ENCODE data around the gene THSD4.

The THSD4 gene

GRCh38 chr15:71748293-71748718 lies 633.0 kb downstream of the THSD4 start:
- H3K4me3 ChIP-seq (ENCODE audit: low read depth, low read length), result no peak overlapping the region

GRCh38 chr15:71749500-71749899 lies 634.2 kb downstream of the THSD4 start:
- TF ChIP-seq CTCF (IDR thresholded peaks at IDR 0.05; ENCODE audit: control insufficient read depth, extremely low read depth, insufficient read depth), result no peak
- H3K4me3 ChIP-seq (ENCODE audit: low read depth, low read length), result no peak overlapping the region
- DNase-seq (ENCODE audit: low read depth), result no peak

More at GRCh38 chr15:71748293-71748718, 633.0 kb downstream of the THSD4 start:
- TF ChIP-seq CTCF (IDR thresholded peaks at IDR 0.05; ENCODE audit: control insufficient read depth, extremely low read depth, insufficient read depth), result no peak
- no peak for DNase-seq (ENCODE audit: low read depth)

- no peak for DNase-seq (ENCODE audit: low read depth)
- no peak for TF ChIP-seq CTCF (IDR thresholded peaks at IDR 0.05; ENCODE audit: control insufficient read depth, extremely low read depth, insufficient read depth)
- no peak overlapping the region for H3K4me3 ChIP-seq (ENCODE audit: low read depth, low read length)
Measured at GRCh38 chr15:71752128-71752527, 636.9 kb downstream of the THSD4 start.

GRCh38 chr15:71752604-71753289 lies 637.5 kb downstream of the THSD4 start:
- peak; percentile 75 for DNase-seq (ENCODE audit: low read depth)
- peak; percentile 55 for TF ChIP-seq CTCF (IDR thresholded peaks at IDR 0.05; ENCODE audit: control insufficient read depth, extremely low read depth, insufficient read depth)
- no peak overlapping the region for H3K4me3 ChIP-seq (ENCODE audit: low read depth, low read length)

- DNase-seq (ENCODE audit: low read depth), result no peak
- TF ChIP-seq CTCF (IDR thresholded peaks at IDR 0.05; ENCODE audit: control insufficient read depth, extremely low read depth, insufficient read depth), result no peak
- H3K4me3 ChIP-seq (ENCODE audit: low read depth, low read length), result no peak overlapping the region
Measured at GRCh38 chr15:71753346-71753745, 638.1 kb downstream of the THSD4 start.

GRCh38 chr15:71754660-71755059 lies 639.4 kb downstream of the THSD4 start:
- TF ChIP-seq CTCF (IDR thresholded peaks at IDR 0.05; ENCODE audit: control insufficient read depth, extremely low read depth, insufficient read depth), result no peak
- H3K4me3 ChIP-seq (ENCODE audit: low read depth, low read length), result no peak overlapping the region
- DNase-seq (ENCODE audit: low read depth), result no peak
